Measurements from ENCODE around the gene FARS2. TPM values are rescaled to one million over a fixed set of nuclear protein-coding genes. Genes with fewer than 3 reads are reported as not detected.

FARS2 gene
- total RNA-seq, 1 donor from 2014 or later, result 23.3 TPM

- Mint-ChIP-seq H3K4me3 (no peak overlapping the region), H3K4me1 (peaks cover 13% of the 10 kb centered on the region), H3K9me3 (peaks cover 19% of the 10 kb centered on the region), H3K36me3 (ENCODE audit: low read depth) (peaks cover 27% of the 10 kb centered on the region), H3K27ac (ENCODE audit: unreplicated experiment) (no peak overlapping the region), H3K27me3 (ENCODE audit: low read depth) (no peaks in the 10 kb centered on the region)
- DNase-seq (ENCODE audit: low read depth, low spot score), result no peak
- TF ChIP-seq, protein P1, sequence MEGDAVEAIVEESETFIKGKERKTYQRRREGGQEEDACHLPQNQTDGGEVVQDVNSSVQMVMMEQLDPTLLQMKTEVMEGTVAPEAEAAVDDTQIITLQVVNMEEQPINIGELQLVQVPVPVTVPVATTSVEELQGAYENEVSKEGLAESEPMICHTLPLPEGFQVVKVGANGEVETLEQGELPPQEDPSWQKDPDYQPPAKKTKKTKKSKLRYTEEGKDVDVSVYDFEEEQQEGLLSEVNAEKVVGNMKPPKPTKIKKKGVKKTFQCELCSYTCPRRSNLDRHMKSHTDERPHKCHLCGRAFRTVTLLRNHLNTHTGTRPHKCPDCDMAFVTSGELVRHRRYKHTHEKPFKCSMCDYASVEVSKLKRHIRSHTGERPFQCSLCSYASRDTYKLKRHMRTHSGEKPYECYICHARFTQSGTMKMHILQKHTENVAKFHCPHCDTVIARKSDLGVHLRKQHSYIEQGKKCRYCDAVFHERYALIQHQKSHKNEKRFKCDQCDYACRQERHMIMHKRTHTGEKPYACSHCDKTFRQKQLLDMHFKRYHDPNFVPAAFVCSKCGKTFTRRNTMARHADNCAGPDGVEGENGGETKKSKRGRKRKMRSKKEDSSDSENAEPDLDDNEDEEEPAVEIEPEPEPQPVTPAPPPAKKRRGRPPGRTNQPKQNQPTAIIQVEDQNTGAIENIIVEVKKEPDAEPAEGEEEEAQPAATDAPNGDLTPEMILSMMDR (conservative IDR thresholded peaks at IDR 0.05), result no peak
Measured at GRCh38 chr6:5754904-5755303, 493.6 kb downstream of the FARS2 start.

DNA sequence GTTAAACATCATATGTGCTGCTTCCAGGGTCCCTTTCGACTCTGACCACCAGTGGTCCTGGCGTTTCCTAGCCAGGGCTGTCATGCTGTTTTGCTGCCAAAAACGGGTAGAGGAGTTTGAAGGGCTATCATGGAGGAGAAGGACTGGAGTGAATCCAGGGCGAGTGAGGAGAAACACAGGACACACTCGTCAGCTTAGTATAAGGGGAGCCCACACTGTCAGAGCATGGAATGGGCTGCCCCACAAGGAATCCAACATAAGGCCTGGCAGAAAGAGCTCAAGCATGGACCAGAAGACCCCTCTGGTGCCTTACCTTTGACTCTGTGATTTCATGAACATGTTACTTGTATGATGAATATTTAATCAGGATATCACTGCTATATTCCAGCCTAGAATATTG, 498.3 kb downstream of the FARS2 start:
- DNase-seq (ENCODE audit: low read depth, low spot score), result no peak
- Mint-ChIP-seq H3K27ac (ENCODE audit: unreplicated experiment) (no peak overlapping the region), H3K36me3 (ENCODE audit: low read depth) (peaks cover 24% of the 10 kb centered on the region), H3K9me3 (peaks cover 13% of the 10 kb centered on the region), H3K4me1 (peaks cover 8% of the 10 kb centered on the region), H3K27me3 (ENCODE audit: low read depth) (no peaks in the 10 kb centered on the region), H3K4me3 (no peak overlapping the region)
- TF ChIP-seq, protein P1 (conservative IDR thresholded peaks at IDR 0.05), result no peak

- Mint-ChIP-seq H3K4me1 (peaks cover 15% of the 10 kb centered on the region), H3K9me3 (peaks cover under 1% of the 10 kb centered on the region), H3K4me3 (no peak overlapping the region), H3K36me3 (ENCODE audit: low read depth) (peaks cover 8% of the 10 kb centered on the region), H3K27me3 (ENCODE audit: low read depth) (no peaks in the 10 kb centered on the region), H3K27ac (ENCODE audit: unreplicated experiment) (no peak overlapping the region)
- no peak for DNase-seq (ENCODE audit: low read depth, low spot score)
- TF ChIP-seq, protein P1 (conservative IDR thresholded peaks at IDR 0.05), result no peak
Measured at GRCh38 chr6:5761370-5761769, 500.1 kb downstream of the FARS2 start.

- Mint-ChIP-seq H3K9me3 (no peaks in the 10 kb centered on the region), H3K4me1 (peaks cover 15% of the 10 kb centered on the region), H3K27me3 (ENCODE audit: low read depth) (no peaks in the 10 kb centered on the region), H3K27ac (ENCODE audit: unreplicated experiment) (peak overlapping the region; percentile 60), H3K36me3 (ENCODE audit: low read depth) (peaks cover 6% of the 10 kb centered on the region), H3K4me3 (no peak overlapping the region)
- TF ChIP-seq, protein P1 (conservative IDR thresholded peaks at IDR 0.05), result no peak
- no peak for DNase-seq (ENCODE audit: low read depth, low spot score)
Measured at GRCh38 chr6:5762561-5762968, 501.3 kb downstream of the FARS2 start.

GRCh38 chr6:5763407-5763806, 502.1 kb downstream of the FARS2 start:
- TF ChIP-seq, protein P1 (conservative IDR thresholded peaks at IDR 0.05), result no peak
- no peak for DNase-seq (ENCODE audit: low read depth, low spot score)
- Mint-ChIP-seq H3K9me3 (peaks cover 3% of the 10 kb centered on the region), H3K27ac (ENCODE audit: unreplicated experiment) (no peak overlapping the region), H3K36me3 (ENCODE audit: low read depth) (peaks cover 6% of the 10 kb centered on the region), H3K4me3 (no peak overlapping the region), H3K27me3 (ENCODE audit: low read depth) (no peaks in the 10 kb centered on the region), H3K4me1 (peaks cover 15% of the 10 kb centered on the region)

DNA sequence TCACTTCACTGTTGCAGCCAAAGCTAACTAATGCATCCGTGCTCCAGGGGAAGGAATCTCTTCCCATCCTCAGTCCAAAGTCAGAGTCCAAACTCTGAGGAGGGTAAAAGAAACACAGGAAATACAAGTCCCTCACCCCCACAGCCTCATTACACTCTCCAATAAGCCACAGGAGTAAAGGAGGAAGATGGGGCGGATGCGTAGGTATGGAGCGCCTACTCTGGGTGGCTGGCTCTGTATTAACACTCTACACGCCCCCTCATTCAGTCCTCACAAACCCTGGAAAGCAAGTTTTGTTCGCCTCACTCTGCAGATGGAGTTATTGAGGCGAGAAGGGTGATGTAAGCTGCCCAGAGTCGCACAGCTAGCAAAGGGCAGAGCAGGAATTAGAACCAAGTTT, 502.6 kb downstream of the FARS2 start:
- no peak overlapping the region for H3K4me3 Mint-ChIP-seq
- H3K27me3 Mint-ChIP-seq (ENCODE audit: low read depth), result no peaks in the 10 kb centered on the region
- no peak overlapping the region for H3K27ac Mint-ChIP-seq (ENCODE audit: unreplicated experiment)
- H3K9me3 Mint-ChIP-seq, result peaks cover 5% of the 10 kb centered on the region
- TF ChIP-seq, protein P1 (conservative IDR thresholded peaks at IDR 0.05), result no peak
- H3K36me3 Mint-ChIP-seq (ENCODE audit: low read depth), result peaks cover 9% of the 10 kb centered on the region
- peaks cover 15% of the 10 kb centered on the region for H3K4me1 Mint-ChIP-seq
- no peak for DNase-seq (ENCODE audit: low read depth, low spot score)

All from neural crest cell (in vitro differentiated cells).